Endothelial cell of umbilical vein (primary cell): Measurements from ENCODE around the gene CD48. TPM values are rescaled to one million over a fixed set of nuclear protein-coding genes. Genes with fewer than 3 reads are reported as not detected.

Source experiments
- BruUV-seq: library from RNA; stranded (reverse); fragments of 400-500 nt; replicated peaks from 2 replicates; lab custom pipeline; 2021; lab: Mats Ljungman, UMichigan
- CTCF ChIA-PET: fragments of 300-600, 350-600 bp; sonication (Branson Sonifier 250); formaldehyde crosslinking; loops from one replicate; lab custom pipeline; 2021; ENCODE audit warnings: antibody characterized with exemption, inconsistent platforms; lab: Charles Lee
- POLR2A ChIA-PET: fragments of 300-600, 350-600 bp; sonication (Branson Sonifier 250); formaldehyde crosslinking; loops from one replicate; lab custom pipeline; 2021; ENCODE audit warnings: antibody characterized with exemption, inconsistent platforms; lab: Charles Lee
- DNase-seq: peaks from one replicate; pipeline ENCODE4 v3.0.0-alpha.2; 2011; ENCODE audit warnings: low read depth, low spot score
- FAIRE-seq: peaks from 2 replicates; lab custom pipeline; 2011; peaks lifted over from hg19 to GRCh38; lab: Jason Lieb, UNC
- H2AFZ ChIP-seq: 2 replicates; pipeline ENCODE4 v1.6.0; 2012; ENCODE audit warnings: low read depth, low read length, control low read depth, inconsistent platforms
- H3K27ac ChIP-seq: 2 replicates; pipeline ENCODE4 v1.5.1; 2011; ENCODE audit warnings: low read depth, mild to moderate bottlenecking, control low read depth, low read length, moderate library complexity; ENCODE audit not compliant: insufficient read depth
- H3K27me3 ChIP-seq, 2 experiments: 2 replicates each; pipeline versions ENCODE4 v1.6.0 to v1.6.1; 2011; ENCODE audit warnings: low read length in 2 of 2, mixed read lengths in 1 of 2; ENCODE audit not compliant: control insufficient read depth in 2 of 2, insufficient read depth in 2 of 2
- H3K36me3 ChIP-seq, 2 experiments: 2 replicates in 1 of 2; 3 replicates in 1 of 2; pipeline ENCODE4 v1.5.1; 2011; ENCODE audit warnings: low read length in 2 of 2, mild to moderate bottlenecking in 1 of 2, moderate library complexity in 1 of 2; ENCODE audit not compliant: control insufficient read depth in 2 of 2, insufficient read depth in 2 of 2; ENCODE audit errors: extremely low read depth in 1 of 2
- H3K4me1 ChIP-seq: 3 replicates; pipeline ENCODE4 v1.5.1; 2011; ENCODE audit warnings: mild to moderate bottlenecking, low read length; ENCODE audit not compliant: control insufficient read depth, insufficient read depth; ENCODE audit errors: extremely low read depth
- H3K4me2 ChIP-seq: 2 replicates; pipeline ENCODE4 v1.6.1; 2011; ENCODE audit warnings: low read length, control low read depth, mixed read lengths; ENCODE audit not compliant: insufficient read depth
- H3K4me3 ChIP-seq, 3 experiments: fragments of 200-600 bp in 1 of 3; sonication (generic), shearing (Covaris generic) in 1 of 3; replicated peaks in 1 of 3; 2 replicates each; pipeline ENCODE4 v1.5.1; 2011 to 2016; ENCODE audit warnings: control low read depth in 3 of 3, low read length in 3 of 3, mild to moderate bottlenecking in 2 of 3, inconsistent platforms in 1 of 3, low read depth in 1 of 3, moderate library complexity in 1 of 3; ENCODE audit not compliant: insufficient read depth in 1 of 3
- H3K79me2 ChIP-seq: 2 replicates; pipeline ENCODE4 v1.6.0; 2012; ENCODE audit warnings: low read length, inconsistent platforms; ENCODE audit not compliant: control insufficient read depth, insufficient read depth
- H3K9ac ChIP-seq: replicated peaks from 2 replicates; pipeline ENCODE3; 2011; ENCODE audit warnings: low read length, control low read depth; ENCODE audit not compliant: insufficient read depth; ENCODE audit errors: extremely low read depth
- H3K9me1 ChIP-seq: replicated peaks from 3 replicates; pipeline ENCODE4 v1.6.0; 2011; ENCODE audit warnings: mild to moderate bottlenecking, low read length; ENCODE audit not compliant: control insufficient read depth, insufficient read depth; ENCODE audit errors: extremely low read depth
- H3K9me3 ChIP-seq: replicated peaks from 2 replicates; pipeline ENCODE4 v1.5.1; 2012; ENCODE audit warnings: low read length, inconsistent platforms; ENCODE audit not compliant: control insufficient read depth, insufficient read depth
- H4K20me1 ChIP-seq: replicated peaks from 2 replicates; pipeline ENCODE3; 2011; ENCODE audit warnings: mild to moderate bottlenecking, low read length; ENCODE audit not compliant: control insufficient read depth, insufficient read depth; ENCODE audit errors: extremely low read depth
- EZH2 ChIP-seq: IDR thresholded peaks from 2 replicates; pipeline ENCODE4 v1.6.1; 2012; ENCODE audit warnings: borderline replicate concordance, low read depth, mild to moderate bottlenecking, moderate library complexity, low read length, inconsistent platforms; ENCODE audit not compliant: severe bottlenecking
- FOS ChIP-seq: IDR thresholded peaks from 2 replicates; pipeline ENCODE4 v1.6.1; 2011; ENCODE audit warnings: mild to moderate bottlenecking, low read length, moderate library complexity, borderline replicate concordance; ENCODE audit not compliant: insufficient read depth
- GATA2 ChIP-seq: IDR thresholded peaks from 2 replicates; pipeline ENCODE4 v1.7.0; 2011; ENCODE audit warnings: low read depth, mild to moderate bottlenecking, moderate library complexity, mixed read lengths, low read length; ENCODE audit not compliant: insufficient read length, insufficient read depth
- JUN ChIP-seq: IDR thresholded peaks from 2 replicates; pipeline ENCODE4 v1.6.1; 2011; ENCODE audit warnings: borderline replicate concordance, low read depth; ENCODE audit not compliant: insufficient read length, insufficient read depth
- MYC ChIP-seq: IDR thresholded peaks from one replicate; pipeline ENCODE4 v1.6.1; 2011; ENCODE audit warnings: mild to moderate bottlenecking, low read depth, low read length
- POLR2A ChIP-seq: IDR thresholded peaks from 2 replicates; pipeline ENCODE4 v1.6.1; 2012; ENCODE audit warnings: low read depth, mild to moderate bottlenecking, control low read depth, low read length
- POLR2AphosphoS5 ChIP-seq: IDR thresholded peaks from 2 replicates; pipeline ENCODE4 v1.6.1; 2012; ENCODE audit warnings: low read depth, mild to moderate bottlenecking, control low read depth, low read length, moderate library complexity; ENCODE audit not compliant: insufficient read depth
- dilution Hi-C: fragments of 300-500 bp; cut with MboI; formaldehyde crosslinking; loops from one replicate; pipeline ENCODE4 v1.15.0; 2019; ENCODE audit warnings: low sequenced_read_pairs; ENCODE audit not compliant: extremely low pct_ligation_motif_present
- intact Hi-C: fragments of 100-400 bp; cut with micrococcal nuclease; formaldehyde crosslinking; loops from one replicate; pipeline ENCODE4 v1.10.0; 2022
- polyA plus RNA-seq, 4 experiments: library from polyadenylated mRNA; depleted of rRNA in 3 of 4; stranded (reverse) in 3 of 4; unstranded in 1 of 4; fragments of >200 nt; gene quantifications; 2 replicates each; pipeline versions ENCODE4 v1.2.1 to v1.2.3, GENCODE V29; 2011 to 2012; ENCODE audit warnings: missing spikeins in 1 of 4
- total RNA-seq: library from RNA; stranded (reverse); gene quantifications from 2 replicates; pipeline ENCODE4 v1.2.3, GENCODE V29; 2021
- TF ChIP-seq, protein P1 (sequence below), 2 donors: IDR thresholded peaks; 1 replicate in 1 of 2; 2 replicates in 1 of 2; pipeline ENCODE4 v1.5.1; 2011; ENCODE audit warnings: low read length in 2 of 2, mild to moderate bottlenecking in 2 of 2, moderate library complexity in 2 of 2, control low read depth in 1 of 2, inconsistent platforms in 1 of 2, low read depth in 1 of 2; ENCODE audit not compliant: insufficient read depth in 1 of 2; ENCODE audit errors: extremely low read depth in 1 of 2
- TF ChIP-seq, protein P2 (sequence below): IDR thresholded peaks from 2 replicates; pipeline ENCODE4 v1.6.1; 2011; ENCODE audit not compliant: insufficient read depth, insufficient read length

CD48 gene
- total and polyA plus RNA-seq, 2 donors (not counting 3 experiments of a cell fraction or from before 2014, with no cell fraction given): not detected

DNA sequence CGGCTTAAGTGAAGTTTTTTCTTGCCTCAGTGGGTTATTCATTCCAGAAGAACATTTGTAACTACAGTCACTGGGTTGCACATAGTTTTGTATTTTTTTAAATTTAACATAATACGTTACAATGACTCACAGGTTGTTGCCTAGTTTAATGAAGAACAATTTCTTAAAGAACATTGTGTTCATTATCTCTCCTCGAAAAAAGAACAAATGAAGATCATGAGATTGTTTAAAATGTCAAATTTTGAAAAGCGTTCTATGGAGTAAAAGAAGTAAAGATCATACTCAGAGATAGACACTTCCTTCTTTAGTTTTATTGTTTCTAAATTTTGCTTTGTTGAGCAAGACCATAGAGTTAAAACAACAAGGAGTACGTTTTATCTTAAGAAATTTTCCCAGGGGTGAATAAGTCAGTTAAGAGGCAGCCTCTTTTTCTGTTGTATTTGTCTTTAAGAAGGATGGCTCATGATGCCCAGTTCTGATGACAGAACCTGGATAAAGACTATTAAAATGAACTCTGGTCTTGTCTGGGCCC, 54.3 kb downstream of the CD48 start:
- Histone ChIP-seq H3K4me1 (no peaks in the 10 kb centered on the region), H3K27ac (no peak overlapping the region), H3K27me3 (no peaks in the 10 kb centered on the region), H2AFZ (no peak overlapping the region), H3K9me3 (no peaks in the 10 kb centered on the region), H3K9me1 (no peaks in the 10 kb centered on the region), H4K20me1 (no peaks in the 10 kb centered on the region), H3K9ac (no peak overlapping the region), H3K79me2 (no peaks in the 10 kb centered on the region), H3K36me3 (no peaks in the 10 kb centered on the region), H3K4me3 (no peak overlapping the region), H3K4me2 (no peak overlapping the region)
- ChIA-PET CTCF (interaction anchor here (1.3 kb wide), 1 partner anchor 18 kb away, joined by 3 read pairs; no protein-coding TSS in a partner anchor), POLR2A (no interaction called here)
- intact Hi-C loops: no loop called here
- TF ChIP-seq MYC (no peak), GATA2 (no peak), FOS (no peak), EZH2 (no peak), POLR2A (no peak), POLR2AphosphoS5 (no peak), JUN (no peak)
- TF ChIP-seq, protein P1, sequence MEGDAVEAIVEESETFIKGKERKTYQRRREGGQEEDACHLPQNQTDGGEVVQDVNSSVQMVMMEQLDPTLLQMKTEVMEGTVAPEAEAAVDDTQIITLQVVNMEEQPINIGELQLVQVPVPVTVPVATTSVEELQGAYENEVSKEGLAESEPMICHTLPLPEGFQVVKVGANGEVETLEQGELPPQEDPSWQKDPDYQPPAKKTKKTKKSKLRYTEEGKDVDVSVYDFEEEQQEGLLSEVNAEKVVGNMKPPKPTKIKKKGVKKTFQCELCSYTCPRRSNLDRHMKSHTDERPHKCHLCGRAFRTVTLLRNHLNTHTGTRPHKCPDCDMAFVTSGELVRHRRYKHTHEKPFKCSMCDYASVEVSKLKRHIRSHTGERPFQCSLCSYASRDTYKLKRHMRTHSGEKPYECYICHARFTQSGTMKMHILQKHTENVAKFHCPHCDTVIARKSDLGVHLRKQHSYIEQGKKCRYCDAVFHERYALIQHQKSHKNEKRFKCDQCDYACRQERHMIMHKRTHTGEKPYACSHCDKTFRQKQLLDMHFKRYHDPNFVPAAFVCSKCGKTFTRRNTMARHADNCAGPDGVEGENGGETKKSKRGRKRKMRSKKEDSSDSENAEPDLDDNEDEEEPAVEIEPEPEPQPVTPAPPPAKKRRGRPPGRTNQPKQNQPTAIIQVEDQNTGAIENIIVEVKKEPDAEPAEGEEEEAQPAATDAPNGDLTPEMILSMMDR (IDR thresholded peaks at IDR 0.05; ENCODE audit: extremely low read depth in 1 of 2, insufficient read depth in 1 of 2, low read depth in 1 of 2, low read length in 2 of 2): no peak
- TF ChIP-seq, protein P2, sequence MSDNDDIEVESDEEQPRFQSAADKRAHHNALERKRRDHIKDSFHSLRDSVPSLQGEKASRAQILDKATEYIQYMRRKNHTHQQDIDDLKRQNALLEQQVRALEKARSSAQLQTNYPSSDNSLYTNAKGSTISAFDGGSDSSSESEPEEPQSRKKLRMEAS: no peak
- FAIRE-seq: no peak
- dilution Hi-C loops: no loop called here
- no TSS peak for BruUV-seq
- DNase-seq: no peak
